Activated CD4-positive, alpha-beta T cell treated with anti-CD3 and anti-CD28 coated beads, Interleukin-2, amount 50 U/mL, for 1 hour (primary cell): Measurements from ENCODE around the gene PM20D2.

ENCODE experiments used
- DNase-seq: peaks from one replicate; pipeline ENCODE4 v3.0.0-alpha.2; 2020

Gene PM20D2

GRCh38 chr6:89209457-89209856, 63.6 kb downstream of the PM20D2 start:
- no peak for DNase-seq

- DNase-seq = no peak
Observed at GRCh38 chr6:89212472-89212871, 66.6 kb downstream of the PM20D2 start.

GRCh38 chr6:89214197-89214596, 68.3 kb downstream of the PM20D2 start:
- DNase-seq = no peak
